ENCODE results near the gene MTARC2. TPM values are rescaled to one million over a fixed set of nuclear protein-coding genes. Genes with fewer than 3 reads are reported as not detected.

The MTARC2 gene
- total and polyA plus RNA-seq, 2 donors (not counting 1 experiment from before 2014, with no cell fraction given), result 12.6 to 14.5 TPM

DNA sequence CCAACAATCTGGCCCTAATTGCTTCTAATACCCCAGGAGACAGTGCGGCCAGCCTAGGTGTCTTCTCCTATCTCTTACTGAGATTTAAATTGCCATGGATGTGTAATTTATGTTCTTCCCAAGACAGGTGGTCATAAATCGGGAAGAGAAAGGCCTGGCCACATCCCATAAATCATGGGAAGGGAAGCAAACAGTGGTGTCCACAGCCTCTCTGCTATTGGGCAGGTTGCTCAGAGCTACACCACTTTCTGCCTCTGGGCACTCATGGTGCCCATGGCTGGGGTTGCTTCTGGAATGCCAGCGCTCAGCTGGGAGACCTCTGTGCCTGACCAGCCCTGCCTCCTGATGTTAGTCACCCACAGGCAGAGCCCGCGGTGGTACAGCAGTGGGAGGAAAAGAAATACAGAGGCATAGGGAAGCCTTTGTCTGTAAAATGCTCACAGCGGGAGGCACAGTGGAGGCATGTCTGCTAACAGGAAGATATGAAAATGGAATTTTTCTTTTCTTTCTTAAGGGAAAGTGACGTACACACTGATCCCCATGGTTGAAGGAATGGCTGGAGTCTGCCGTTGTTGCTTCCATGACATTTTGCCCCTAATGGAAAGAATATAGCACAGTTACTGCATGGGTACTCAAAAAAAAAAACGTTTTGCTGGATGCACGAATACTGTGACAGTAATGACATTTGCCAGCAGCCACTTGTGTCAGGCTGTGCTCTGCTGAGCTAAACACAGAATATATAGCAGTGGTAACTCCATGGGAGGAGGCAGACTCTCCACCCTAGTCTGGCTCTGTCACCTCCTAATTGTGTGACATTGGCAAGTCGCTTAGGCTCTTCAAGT is 60.4 kb downstream of the MTARC2 start:
- Histone ChIP-seq H3K27me3 (ENCODE audit: control insufficient read depth, insufficient read depth, low read length) (no peaks in the 10 kb centered on the region), H3K9ac (ENCODE audit: insufficient read depth, low read length) (no peak overlapping the region), H3K4me1 (ENCODE audit: control insufficient read depth, extremely low read depth, insufficient read depth, low read length) (no peaks in the 10 kb centered on the region), H4K20me1 (ENCODE audit: control insufficient read depth, extremely low read depth, insufficient read depth, low read length) (no peaks in the 10 kb centered on the region), H3K4me2 (ENCODE audit: extremely low read depth, insufficient read depth, low read length) (no peak overlapping the region), H3K27ac (ENCODE audit: insufficient read depth, low read length) (no peak overlapping the region), H3K79me2 (ENCODE audit: control insufficient read depth, insufficient read depth, low read length) (no peaks in the 10 kb centered on the region), H3K36me3 (ENCODE audit: control insufficient read depth, insufficient read depth, low read length) (no peaks in the 10 kb centered on the region), H3K4me3 (replicated peaks in 1 of 4; ENCODE audit: control extremely low read depth in 1 of 4, insufficient read depth in 1 of 4, low read depth in 3 of 4, low read length in 4 of 4) (no peak overlapping the region), H3K9me3 (ENCODE audit: control insufficient read depth, insufficient read depth, low read depth, low read length) (no peaks in the 10 kb centered on the region), H2AFZ (ENCODE audit: low read length) (no peak overlapping the region)
- TF ChIP-seq, protein P1, sequence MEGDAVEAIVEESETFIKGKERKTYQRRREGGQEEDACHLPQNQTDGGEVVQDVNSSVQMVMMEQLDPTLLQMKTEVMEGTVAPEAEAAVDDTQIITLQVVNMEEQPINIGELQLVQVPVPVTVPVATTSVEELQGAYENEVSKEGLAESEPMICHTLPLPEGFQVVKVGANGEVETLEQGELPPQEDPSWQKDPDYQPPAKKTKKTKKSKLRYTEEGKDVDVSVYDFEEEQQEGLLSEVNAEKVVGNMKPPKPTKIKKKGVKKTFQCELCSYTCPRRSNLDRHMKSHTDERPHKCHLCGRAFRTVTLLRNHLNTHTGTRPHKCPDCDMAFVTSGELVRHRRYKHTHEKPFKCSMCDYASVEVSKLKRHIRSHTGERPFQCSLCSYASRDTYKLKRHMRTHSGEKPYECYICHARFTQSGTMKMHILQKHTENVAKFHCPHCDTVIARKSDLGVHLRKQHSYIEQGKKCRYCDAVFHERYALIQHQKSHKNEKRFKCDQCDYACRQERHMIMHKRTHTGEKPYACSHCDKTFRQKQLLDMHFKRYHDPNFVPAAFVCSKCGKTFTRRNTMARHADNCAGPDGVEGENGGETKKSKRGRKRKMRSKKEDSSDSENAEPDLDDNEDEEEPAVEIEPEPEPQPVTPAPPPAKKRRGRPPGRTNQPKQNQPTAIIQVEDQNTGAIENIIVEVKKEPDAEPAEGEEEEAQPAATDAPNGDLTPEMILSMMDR (conservative IDR thresholded peaks at IDR 0.05 in 1 of 2, IDR thresholded peaks at IDR 0.05 in 1 of 2; ENCODE audit: low read depth in 1 of 2, low read length in 2 of 2), result no peak
- TF ChIP-seq EZH2 (IDR thresholded peaks at IDR 0.05; ENCODE audit: low read length, missing control alignments), result no peak
- peak in 1 of 2 donors; percentile 13 for DNase-seq (ENCODE audit: low read depth in 2 of 2)

DNA sequence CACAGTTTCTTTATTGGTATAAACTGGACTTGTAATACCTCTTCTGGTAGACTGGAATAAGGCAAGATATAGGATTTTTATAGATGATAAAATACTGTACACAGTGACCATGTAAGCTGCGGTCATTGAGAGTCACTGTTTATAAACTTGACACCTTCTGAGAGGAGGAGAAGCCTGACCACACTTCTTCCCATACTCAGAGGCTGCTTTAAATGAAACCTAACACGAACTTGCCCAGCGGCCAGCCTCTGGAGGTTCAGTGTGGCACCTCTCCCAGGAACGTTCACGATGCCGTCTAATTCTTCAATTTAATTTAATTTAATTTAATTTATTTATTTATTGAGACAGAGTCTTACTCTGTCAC is 61.0 kb downstream of the MTARC2 start:
- Histone ChIP-seq H3K36me3 (ENCODE audit: control insufficient read depth, insufficient read depth, low read length) (no peaks in the 10 kb centered on the region), H3K27me3 (ENCODE audit: control insufficient read depth, insufficient read depth, low read length) (no peaks in the 10 kb centered on the region), H3K9ac (ENCODE audit: insufficient read depth, low read length) (no peak overlapping the region), H3K4me2 (ENCODE audit: extremely low read depth, insufficient read depth, low read length) (no peak overlapping the region), H2AFZ (ENCODE audit: low read length) (no peak overlapping the region), H3K27ac (ENCODE audit: insufficient read depth, low read length) (no peak overlapping the region), H4K20me1 (ENCODE audit: control insufficient read depth, extremely low read depth, insufficient read depth, low read length) (no peaks in the 10 kb centered on the region), H3K4me1 (ENCODE audit: control insufficient read depth, extremely low read depth, insufficient read depth, low read length) (no peaks in the 10 kb centered on the region), H3K4me3 (replicated peaks in 1 of 4; ENCODE audit: control extremely low read depth in 1 of 4, insufficient read depth in 1 of 4, low read depth in 3 of 4, low read length in 4 of 4) (no peak overlapping the region), H3K9me3 (ENCODE audit: control insufficient read depth, insufficient read depth, low read depth, low read length) (no peaks in the 10 kb centered on the region), H3K79me2 (ENCODE audit: control insufficient read depth, insufficient read depth, low read length) (no peaks in the 10 kb centered on the region)
- DNase-seq (ENCODE audit: low read depth in 2 of 2), result no peak
- TF ChIP-seq EZH2 (IDR thresholded peaks at IDR 0.05; ENCODE audit: low read length, missing control alignments), result no peak
- TF ChIP-seq, protein P1 (conservative IDR thresholded peaks at IDR 0.05 in 1 of 2, IDR thresholded peaks at IDR 0.05 in 1 of 2; ENCODE audit: low read depth in 1 of 2, low read length in 2 of 2), result no peak

DNA sequence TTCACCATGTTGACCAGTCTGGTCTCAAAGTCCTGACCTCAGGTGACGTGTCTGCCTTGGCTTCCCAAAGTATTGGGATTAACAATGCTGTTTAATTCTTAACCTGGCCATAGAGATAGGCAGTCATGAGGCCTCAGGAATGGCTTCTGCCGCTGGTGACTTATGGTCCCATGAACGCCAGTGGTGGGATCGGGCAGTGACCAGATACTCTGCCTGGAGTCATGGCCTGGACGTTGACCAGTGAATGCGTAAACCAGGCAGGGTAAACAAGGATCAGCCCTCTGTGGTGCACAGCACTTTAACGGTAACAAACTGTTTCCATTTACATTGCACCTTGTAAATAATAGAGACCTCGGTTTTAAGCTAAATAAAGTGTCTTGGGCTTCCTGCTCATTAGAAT is 61.6 kb downstream of the MTARC2 start:
- Histone ChIP-seq H3K4me1 (ENCODE audit: control insufficient read depth, extremely low read depth, insufficient read depth, low read length) (no peaks in the 10 kb centered on the region), H3K79me2 (ENCODE audit: control insufficient read depth, insufficient read depth, low read length) (no peaks in the 10 kb centered on the region), H3K4me3 (replicated peaks in 1 of 4; ENCODE audit: control extremely low read depth in 1 of 4, insufficient read depth in 1 of 4, low read depth in 3 of 4, low read length in 4 of 4) (no peak overlapping the region), H4K20me1 (ENCODE audit: control insufficient read depth, extremely low read depth, insufficient read depth, low read length) (no peaks in the 10 kb centered on the region), H3K27ac (ENCODE audit: insufficient read depth, low read length) (no peak overlapping the region), H3K9ac (ENCODE audit: insufficient read depth, low read length) (no peak overlapping the region), H3K27me3 (ENCODE audit: control insufficient read depth, insufficient read depth, low read length) (peaks cover 4% of the 10 kb centered on the region), H3K36me3 (ENCODE audit: control insufficient read depth, insufficient read depth, low read length) (no peaks in the 10 kb centered on the region), H3K9me3 (ENCODE audit: control insufficient read depth, insufficient read depth, low read depth, low read length) (no peaks in the 10 kb centered on the region), H3K4me2 (ENCODE audit: extremely low read depth, insufficient read depth, low read length) (no peak overlapping the region), H2AFZ (ENCODE audit: low read length) (no peak overlapping the region)
- TF ChIP-seq, protein P1 (conservative IDR thresholded peaks at IDR 0.05 in 1 of 2, IDR thresholded peaks at IDR 0.05 in 1 of 2; ENCODE audit: low read depth in 1 of 2, low read length in 2 of 2), result no peak
- no peak for TF ChIP-seq EZH2 (IDR thresholded peaks at IDR 0.05; ENCODE audit: low read length, missing control alignments)
- DNase-seq (ENCODE audit: low read depth in 2 of 2), result no peak
